Measurements from ENCODE around the gene PDE10A.
"Not testable (repeated sequence)": the region's sequence is repeated elsewhere in the genome, so short reads cannot be mapped to it uniquely, and the experiment has no call there.

PDE10A gene

DNA sequence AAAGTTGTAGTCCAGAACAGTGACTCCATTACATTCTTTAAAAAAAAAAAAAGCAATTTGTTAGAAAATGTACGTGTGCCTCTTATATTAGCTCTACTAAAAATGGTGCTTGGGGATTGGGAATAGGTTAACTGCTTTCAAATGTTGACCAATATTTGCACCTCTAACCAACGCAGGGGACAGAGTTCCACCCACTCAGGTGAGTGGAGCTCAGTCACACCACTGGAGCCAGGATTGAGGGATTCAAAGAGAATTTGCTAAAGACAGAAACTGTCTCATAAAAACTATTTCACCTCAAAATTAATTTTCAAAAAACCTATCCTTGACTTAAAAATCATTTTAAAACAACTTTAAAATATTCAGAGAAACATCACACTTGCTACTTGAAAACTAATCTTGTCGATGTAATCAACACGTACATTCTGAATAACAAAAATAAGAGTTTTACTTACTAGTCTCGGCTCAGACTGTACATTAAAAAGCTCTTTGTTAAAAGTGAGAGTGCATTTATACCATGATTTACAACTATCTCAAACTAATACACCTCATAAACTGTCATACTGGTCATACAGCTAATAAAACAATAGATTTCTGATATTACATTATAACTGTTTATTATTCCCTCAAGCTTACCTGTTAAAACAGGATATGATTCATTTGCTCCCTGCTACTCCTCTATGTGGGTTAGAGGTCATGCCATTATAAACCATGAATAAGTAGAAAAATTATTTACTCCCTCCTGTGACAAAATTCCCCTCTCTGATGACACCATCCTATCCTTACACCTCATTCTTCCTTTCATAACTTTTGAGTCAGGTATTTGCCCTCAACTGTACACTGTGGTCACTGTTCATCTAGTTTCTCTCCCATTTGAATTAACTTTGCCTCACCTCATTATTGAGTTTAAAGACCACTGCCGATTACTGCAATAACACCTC, 88.6 kb downstream of the PDE10A start:
- no peaks in the 10 kb centered on the region for H3K9me3 ChIP-seq (ENCODE audit: control insufficient read depth, insufficient read depth, low read length)
- peaks cover 5% of the 10 kb centered on the region for H3K4me1 ChIP-seq (ENCODE audit: control insufficient read depth, insufficient read depth, low read length)
- H3K9ac ChIP-seq (ENCODE audit: low read depth, low read length) = no peak overlapping the region
- H3K36me3 ChIP-seq (ENCODE audit: control insufficient read depth, insufficient read depth, low read length) = no peaks in the 10 kb centered on the region
- H3K27me3 ChIP-seq (ENCODE audit: control insufficient read depth, insufficient read depth, low read length) = no peaks in the 10 kb centered on the region
- H3K4me3 ChIP-seq (ENCODE audit: low read depth, low read length) = no peak overlapping the region

DNA sequence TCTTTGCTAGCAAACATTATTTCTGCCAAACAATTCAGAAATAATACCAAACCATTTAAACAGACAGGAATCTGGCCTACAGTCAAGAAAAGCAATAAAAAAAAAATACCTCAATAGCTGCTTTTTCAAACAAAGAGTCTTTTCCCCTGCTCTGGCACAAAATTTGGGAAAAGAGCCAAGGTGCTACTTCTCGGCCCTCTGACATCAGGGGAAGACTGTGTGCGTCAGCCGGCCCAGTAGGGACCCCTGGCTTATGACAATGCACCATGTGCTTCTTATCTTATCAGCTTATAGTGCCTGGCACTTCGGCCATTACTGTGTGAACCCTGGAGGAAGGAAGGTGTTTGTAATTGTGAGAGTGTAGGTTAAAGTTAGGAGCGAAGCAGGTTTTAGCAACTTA, 89.4 kb downstream of the PDE10A start:
- peaks cover 5% of the 10 kb centered on the region for H3K4me1 ChIP-seq (ENCODE audit: control insufficient read depth, insufficient read depth, low read length)
- H3K4me3 ChIP-seq (ENCODE audit: low read depth, low read length) = no peak overlapping the region
- H3K9me3 ChIP-seq (ENCODE audit: control insufficient read depth, insufficient read depth, low read length) = no peaks in the 10 kb centered on the region
- no peak overlapping the region for H3K9ac ChIP-seq (ENCODE audit: low read depth, low read length)
- H3K36me3 ChIP-seq (ENCODE audit: control insufficient read depth, insufficient read depth, low read length) = no peaks in the 10 kb centered on the region
- no peaks in the 10 kb centered on the region for H3K27me3 ChIP-seq (ENCODE audit: control insufficient read depth, insufficient read depth, low read length)

DNA sequence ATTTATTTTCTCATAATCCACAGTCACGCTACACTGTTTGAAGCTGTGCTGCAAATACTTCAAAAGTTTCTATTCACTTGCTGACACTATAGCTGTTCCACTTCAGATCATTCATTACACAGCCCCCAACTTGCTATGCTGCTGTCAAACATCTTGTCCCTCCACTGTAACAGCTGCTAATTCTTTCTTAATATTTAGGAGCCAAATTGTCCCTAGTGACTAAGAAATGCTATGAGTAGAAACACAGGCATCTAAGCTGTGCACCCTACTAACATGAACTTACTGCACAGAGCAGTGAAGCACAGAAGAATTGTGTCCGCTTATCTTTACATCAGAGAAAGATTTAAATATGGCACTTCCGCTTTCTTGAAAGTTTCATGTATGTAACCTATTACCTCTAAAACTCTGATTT, 91.3 kb downstream of the PDE10A start:
- Histone ChIP-seq H3K27me3 (ENCODE audit: control insufficient read depth, insufficient read depth, low read length) (no peaks in the 10 kb centered on the region), H3K36me3 (ENCODE audit: control insufficient read depth, insufficient read depth, low read length) (no peaks in the 10 kb centered on the region), H3K4me1 (ENCODE audit: control insufficient read depth, insufficient read depth, low read length) (peaks cover 5% of the 10 kb centered on the region), H3K9ac (ENCODE audit: low read depth, low read length) (no peak overlapping the region), H3K4me3 (ENCODE audit: low read depth, low read length) (no peak overlapping the region), H3K9me3 (ENCODE audit: control insufficient read depth, insufficient read depth, low read length) (no peaks in the 10 kb centered on the region)

DNA sequence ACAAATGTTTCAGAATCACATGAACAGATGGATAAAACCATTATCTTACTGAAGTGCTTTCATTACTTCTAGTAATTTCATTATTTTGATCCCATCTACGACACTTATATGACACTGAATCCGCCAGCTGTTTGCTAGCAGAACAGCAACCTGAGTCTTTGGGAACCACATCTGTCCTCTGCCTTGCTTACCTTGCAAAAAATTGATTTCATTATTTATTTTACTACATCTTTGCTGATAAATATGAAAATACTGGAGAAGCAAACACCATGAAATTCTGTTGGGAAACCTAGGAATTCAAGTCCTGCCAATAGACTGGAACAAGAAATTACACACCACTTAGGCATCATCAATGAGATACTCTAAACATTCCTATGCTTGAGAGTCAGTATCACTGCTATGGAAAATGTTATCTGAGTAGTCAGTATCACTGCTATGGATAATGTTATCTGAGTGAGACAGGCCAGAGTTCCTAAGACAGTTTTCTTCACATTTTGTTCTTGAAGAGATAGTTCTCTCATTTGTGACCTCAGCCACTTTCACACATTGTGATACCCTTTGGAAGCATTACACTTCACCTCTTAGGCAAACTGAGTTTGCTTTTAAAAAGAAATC, 91.9 kb downstream of the PDE10A start:
- Histone ChIP-seq H3K27me3 (ENCODE audit: control insufficient read depth, insufficient read depth, low read length) (no peaks in the 10 kb centered on the region), H3K9me3 (ENCODE audit: control insufficient read depth, insufficient read depth, low read length) (no peaks in the 10 kb centered on the region), H3K4me1 (ENCODE audit: control insufficient read depth, insufficient read depth, low read length) (peaks cover 5% of the 10 kb centered on the region), H3K36me3 (ENCODE audit: control insufficient read depth, insufficient read depth, low read length) (no peaks in the 10 kb centered on the region), H3K4me3 (ENCODE audit: low read depth, low read length) (no peak overlapping the region), H3K9ac (ENCODE audit: low read depth, low read length) (no peak overlapping the region)

DNA sequence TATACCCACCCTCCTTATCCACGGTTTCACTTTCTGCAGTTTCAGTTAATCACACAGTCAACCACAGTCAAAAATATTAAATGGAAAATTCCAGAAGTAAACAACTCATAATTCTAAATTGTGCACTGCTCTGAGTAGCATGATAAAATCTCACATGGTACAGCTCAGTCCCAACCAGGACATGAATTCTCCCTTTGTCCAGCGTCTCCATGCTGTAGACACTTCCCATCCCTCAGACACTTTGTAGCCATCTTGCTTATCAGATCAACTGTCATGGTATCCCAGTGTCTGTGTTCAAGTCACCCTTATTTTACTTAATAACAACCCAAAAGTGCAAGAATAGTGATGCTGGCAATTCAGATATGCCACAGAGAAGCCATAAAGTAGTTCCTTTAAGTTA, 94.7 kb downstream of the PDE10A start:
- Histone ChIP-seq H3K4me1 (ENCODE audit: control insufficient read depth, insufficient read depth, low read length) (no peaks in the 10 kb centered on the region), H3K4me3 (ENCODE audit: low read depth, low read length) (no peak overlapping the region), H3K9me3 (ENCODE audit: control insufficient read depth, insufficient read depth, low read length) (no peaks in the 10 kb centered on the region), H3K36me3 (ENCODE audit: control insufficient read depth, insufficient read depth, low read length) (no peaks in the 10 kb centered on the region), H3K9ac (ENCODE audit: low read depth, low read length) (no peak overlapping the region), H3K27me3 (ENCODE audit: control insufficient read depth, insufficient read depth, low read length) (no peaks in the 10 kb centered on the region)

DNA sequence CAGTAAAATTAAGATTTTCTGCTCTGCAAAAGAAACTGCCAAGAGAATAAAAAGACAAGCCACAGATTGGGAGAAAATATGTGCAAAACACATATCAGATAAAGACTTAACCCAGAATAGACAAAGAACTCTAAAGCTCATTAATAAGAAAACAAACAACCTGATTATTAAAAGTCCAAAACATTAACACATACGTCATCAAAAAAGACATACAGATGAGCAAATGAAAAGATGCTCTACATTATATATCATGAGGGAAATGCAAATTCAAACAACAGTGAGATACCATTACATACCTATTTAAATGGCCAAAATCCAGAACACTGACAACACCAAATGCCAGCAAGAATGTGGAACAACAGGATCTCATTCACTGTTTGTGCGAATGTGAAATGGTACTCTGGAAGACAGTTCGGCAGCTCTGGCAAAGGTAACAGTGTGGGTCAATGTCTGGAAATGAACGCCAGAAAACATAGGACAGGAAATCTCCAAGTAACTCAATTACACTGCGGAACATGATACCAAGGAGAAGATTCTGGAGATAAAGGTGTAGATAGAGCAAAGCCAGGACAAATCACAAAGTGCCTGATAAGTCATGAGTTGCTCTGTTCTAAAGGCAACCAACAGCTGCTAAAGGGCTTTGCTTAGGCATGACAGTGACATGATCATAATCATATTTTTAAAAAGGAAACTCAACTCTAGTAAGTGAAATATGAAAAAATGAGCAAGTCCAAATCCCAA, 96.8 kb downstream of the PDE10A start:
- H3K36me3 ChIP-seq (ENCODE audit: control insufficient read depth, insufficient read depth, low read length) = no peaks in the 10 kb centered on the region
- H3K27me3 ChIP-seq (ENCODE audit: control insufficient read depth, insufficient read depth, low read length) = no peaks in the 10 kb centered on the region
- no peak overlapping the region for H3K4me3 ChIP-seq (ENCODE audit: low read depth, low read length)
- H3K9ac ChIP-seq (ENCODE audit: low read depth, low read length) = no peak overlapping the region
- H3K4me1 ChIP-seq (ENCODE audit: control insufficient read depth, insufficient read depth, low read length) = no peaks in the 10 kb centered on the region
- H3K9me3 ChIP-seq (ENCODE audit: control insufficient read depth, insufficient read depth, low read length) = no peaks in the 10 kb centered on the region

DNA sequence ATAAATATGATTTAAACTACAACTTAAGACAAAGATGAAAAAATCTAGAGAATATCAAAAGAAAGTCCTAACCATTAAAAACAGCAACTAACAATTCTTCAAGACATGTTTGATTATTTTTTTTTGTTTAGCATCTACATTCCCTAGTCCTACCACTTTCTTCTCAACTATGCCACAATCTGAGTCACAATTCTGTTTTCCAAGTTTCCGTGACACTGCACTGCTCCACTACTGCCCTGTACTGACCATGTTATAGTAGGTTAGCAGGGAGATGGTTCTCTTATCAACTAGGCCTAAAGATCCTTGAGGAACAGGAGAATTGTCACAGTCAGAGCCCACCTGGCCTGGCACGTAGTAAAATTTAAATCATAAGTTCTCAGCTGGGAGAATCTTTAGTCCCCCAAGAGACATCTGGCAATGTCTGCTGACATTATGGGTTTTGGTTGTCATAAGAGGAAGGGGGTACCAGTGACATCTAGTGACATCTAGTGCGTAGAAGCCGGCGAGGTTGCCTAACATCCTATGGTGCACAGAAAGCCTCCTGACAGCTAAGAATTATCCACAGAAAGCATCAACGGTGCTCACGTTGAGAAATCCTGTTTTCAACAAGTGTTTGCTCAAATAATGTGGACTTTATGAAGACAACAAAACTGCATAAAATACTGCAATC, 100.5 kb downstream of the PDE10A start:
- H3K9ac ChIP-seq (ENCODE audit: low read depth, low read length) = no peak overlapping the region
- no peaks in the 10 kb centered on the region for H3K36me3 ChIP-seq (ENCODE audit: control insufficient read depth, insufficient read depth, low read length)
- H3K4me3 ChIP-seq (ENCODE audit: low read depth, low read length) = no peak overlapping the region
- no peaks in the 10 kb centered on the region for H3K9me3 ChIP-seq (ENCODE audit: control insufficient read depth, insufficient read depth, low read length)
- H3K27me3 ChIP-seq (ENCODE audit: control insufficient read depth, insufficient read depth, low read length) = no peaks in the 10 kb centered on the region
- H3K4me1 ChIP-seq (ENCODE audit: control insufficient read depth, insufficient read depth, low read length) = no peaks in the 10 kb centered on the region

DNA sequence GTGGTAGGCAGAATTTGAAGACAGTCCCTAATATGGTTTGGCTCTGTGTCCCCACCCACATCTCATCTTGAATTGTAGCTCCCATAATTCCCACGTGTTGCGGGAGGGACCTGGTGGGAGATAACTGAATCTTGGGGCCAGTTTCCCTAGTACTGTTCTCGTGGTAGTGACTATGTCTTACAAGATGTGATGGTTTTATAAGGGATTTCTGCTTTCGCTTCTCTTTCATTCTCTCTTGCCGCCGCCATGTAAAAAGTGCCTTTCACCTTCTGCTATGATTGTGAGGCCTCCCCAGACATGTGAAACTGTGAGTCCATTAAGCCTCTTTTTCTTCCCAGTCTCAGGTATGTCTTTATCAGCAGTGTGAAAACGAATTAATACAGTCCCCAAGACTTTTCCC, 103.4 kb downstream of the PDE10A start:
- H3K9me3 ChIP-seq (ENCODE audit: control insufficient read depth, insufficient read depth, low read length) = no peaks in the 10 kb centered on the region
- no peak overlapping the region for H3K9ac ChIP-seq (ENCODE audit: low read depth, low read length)
- H3K36me3 ChIP-seq (ENCODE audit: control insufficient read depth, insufficient read depth, low read length) = no peaks in the 10 kb centered on the region
- H3K27me3 ChIP-seq (ENCODE audit: control insufficient read depth, insufficient read depth, low read length) = no peaks in the 10 kb centered on the region
- no peak overlapping the region for H3K4me3 ChIP-seq (ENCODE audit: low read depth, low read length)
- no peaks in the 10 kb centered on the region for H3K4me1 ChIP-seq (ENCODE audit: control insufficient read depth, insufficient read depth, low read length)

DNA sequence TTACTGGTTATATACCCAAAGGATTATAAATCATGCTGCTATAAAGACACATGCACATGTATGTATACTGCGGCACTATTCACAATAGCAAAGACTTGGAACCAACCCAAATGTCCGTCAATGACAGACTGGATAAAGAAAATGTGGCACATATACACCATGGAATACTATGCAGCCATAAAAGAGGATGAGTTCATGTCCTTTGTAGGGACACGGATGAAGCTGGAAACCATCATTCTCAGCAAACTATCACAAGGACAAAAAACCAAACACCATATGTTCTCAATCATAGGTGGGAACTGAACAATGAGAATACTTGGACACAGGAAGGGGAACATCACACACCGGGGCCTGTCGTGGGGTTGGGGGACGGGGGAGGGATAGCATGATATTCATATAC, 104.9 kb downstream of the PDE10A start:
- not testable (repeated sequence) for H3K9ac ChIP-seq (ENCODE audit: low read depth, low read length); H3K4me3 ChIP-seq (ENCODE audit: low read depth, low read length); H3K27me3 ChIP-seq (ENCODE audit: control insufficient read depth, insufficient read depth, low read length); H3K9me3 ChIP-seq (ENCODE audit: control insufficient read depth, insufficient read depth, low read length); H3K36me3 ChIP-seq (ENCODE audit: control insufficient read depth, insufficient read depth, low read length); H3K4me1 ChIP-seq (ENCODE audit: control insufficient read depth, insufficient read depth, low read length)

DNA sequence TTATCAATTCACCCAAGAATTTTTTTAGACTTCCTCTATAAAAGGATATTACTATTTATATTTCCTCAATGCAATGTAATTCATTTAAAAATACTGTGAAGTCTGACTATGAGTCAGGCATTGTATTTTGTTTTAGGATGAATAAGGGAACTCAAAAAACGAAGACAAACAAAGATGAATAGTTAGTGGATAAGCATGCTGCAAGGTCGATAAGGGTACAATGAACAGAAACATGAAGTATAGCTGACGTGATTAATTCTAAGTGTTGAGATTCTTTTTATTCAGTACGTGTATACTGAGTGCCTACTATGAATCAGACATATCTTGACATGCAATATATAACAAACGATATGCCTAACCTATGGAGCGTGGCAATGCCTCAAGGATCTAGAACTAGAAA, 105.4 kb downstream of the PDE10A start:
- H3K36me3 ChIP-seq (ENCODE audit: control insufficient read depth, insufficient read depth, low read length) = no peaks in the 10 kb centered on the region
- H3K27me3 ChIP-seq (ENCODE audit: control insufficient read depth, insufficient read depth, low read length) = no peaks in the 10 kb centered on the region
- no peaks in the 10 kb centered on the region for H3K9me3 ChIP-seq (ENCODE audit: control insufficient read depth, insufficient read depth, low read length)
- no peak overlapping the region for H3K9ac ChIP-seq (ENCODE audit: low read depth, low read length)
- H3K4me1 ChIP-seq (ENCODE audit: control insufficient read depth, insufficient read depth, low read length) = peaks cover 5% of the 10 kb centered on the region
- H3K4me3 ChIP-seq (ENCODE audit: low read depth, low read length) = no peak overlapping the region

DNA sequence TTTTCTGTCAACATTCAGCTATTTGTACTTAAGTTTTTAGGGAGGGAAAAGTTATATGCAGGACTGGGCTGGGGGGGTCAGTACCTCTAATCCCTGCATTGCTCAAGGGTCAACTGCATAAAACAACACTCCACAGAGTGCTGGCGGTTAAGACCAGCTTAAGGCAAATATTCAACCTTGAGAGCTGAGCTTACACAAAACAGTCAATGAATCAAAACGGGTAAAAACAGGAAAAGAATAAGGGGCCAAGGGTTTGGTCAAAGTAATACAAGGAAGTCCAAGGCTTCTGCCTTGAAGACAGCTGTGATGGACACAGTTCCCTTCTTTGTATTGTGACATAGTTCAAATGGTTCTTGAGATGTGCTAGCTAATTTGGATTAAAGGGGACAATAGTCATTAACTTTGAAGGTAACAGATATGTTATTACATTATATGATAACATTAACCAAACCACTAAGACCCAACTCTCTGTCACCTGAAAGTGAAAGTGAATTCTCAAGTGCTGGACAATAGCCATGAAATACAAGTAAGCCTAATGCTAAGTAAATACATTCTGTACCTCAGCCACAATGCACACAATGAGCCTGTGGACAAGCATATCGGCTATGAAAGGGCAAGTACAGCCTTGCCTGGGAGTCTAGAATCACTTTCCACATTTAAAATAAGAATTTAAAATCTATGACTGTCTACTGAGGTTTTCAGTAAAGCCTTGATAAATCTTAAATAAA, 106.8 kb downstream of the PDE10A start:
- Histone ChIP-seq H3K36me3 (ENCODE audit: control insufficient read depth, insufficient read depth, low read length) (no peaks in the 10 kb centered on the region), H3K4me3 (ENCODE audit: low read depth, low read length) (no peak overlapping the region), H3K9ac (ENCODE audit: low read depth, low read length) (no peak overlapping the region), H3K4me1 (ENCODE audit: control insufficient read depth, insufficient read depth, low read length) (peaks cover 8% of the 10 kb centered on the region), H3K9me3 (ENCODE audit: control insufficient read depth, insufficient read depth, low read length) (no peaks in the 10 kb centered on the region), H3K27me3 (ENCODE audit: control insufficient read depth, insufficient read depth, low read length) (no peaks in the 10 kb centered on the region)

Measured in iPS-15b (cell line).